ENCODE results near the gene AIFM2. TPM values are rescaled to one million over a fixed set of nuclear protein-coding genes. Genes with fewer than 3 reads are reported as not detected.
"Not testable (repeated sequence)": the region's sequence is repeated elsewhere in the genome, so short reads cannot be mapped to it uniquely, and the experiment has no call there.

AIFM2 gene
- total RNA-seq, 1 donor from 2014 or later, result 11.7 TPM

GRCh38 chr10:70164163-70164562 is 31.5 kb upstream of the AIFM2 start:
- no peak for DNase-seq (ENCODE audit: extremely low spot score, unreplicated experiment)
- H3K4me3 Mint-ChIP-seq (ENCODE audit: unreplicated experiment), result no peak overlapping the region
- H3K4me1 Mint-ChIP-seq (ENCODE audit: unreplicated experiment), result peaks cover 52% of the 10 kb centered on the region
- no peaks in the 10 kb centered on the region for H3K9me3 Mint-ChIP-seq (ENCODE audit: unreplicated experiment)
- H3K36me3 Mint-ChIP-seq (ENCODE audit: unreplicated experiment), result peaks cover 24% of the 10 kb centered on the region
- no peaks in the 10 kb centered on the region for H3K27me3 Mint-ChIP-seq (ENCODE audit: unreplicated experiment)
- no peak overlapping the region for H3K27ac Mint-ChIP-seq (ENCODE audit: unreplicated experiment)
- no peak for TF ChIP-seq CTCF (IDR thresholded peaks at IDR 0.05)

- no peaks in the 10 kb centered on the region for H3K9me3 Mint-ChIP-seq (ENCODE audit: unreplicated experiment)
- no peak for DNase-seq (ENCODE audit: extremely low spot score, unreplicated experiment)
- H3K27ac Mint-ChIP-seq (ENCODE audit: unreplicated experiment), result no peak overlapping the region
- peaks cover 45% of the 10 kb centered on the region for H3K4me1 Mint-ChIP-seq (ENCODE audit: unreplicated experiment)
- no peak overlapping the region for H3K4me3 Mint-ChIP-seq (ENCODE audit: unreplicated experiment)
- no peak for TF ChIP-seq CTCF (IDR thresholded peaks at IDR 0.05)
- no peaks in the 10 kb centered on the region for H3K27me3 Mint-ChIP-seq (ENCODE audit: unreplicated experiment)
- peaks cover 27% of the 10 kb centered on the region for H3K36me3 Mint-ChIP-seq (ENCODE audit: unreplicated experiment)
These were observed 30.8 kb upstream of the AIFM2 start for GRCh38 chr10:70163448-70163847.

GRCh38 chr10:70162892-70163201 is 30.2 kb upstream of the AIFM2 start:
- H3K9me3 Mint-ChIP-seq (ENCODE audit: unreplicated experiment), result no peaks in the 10 kb centered on the region
- H3K27me3 Mint-ChIP-seq (ENCODE audit: unreplicated experiment), result no peaks in the 10 kb centered on the region
- peaks cover 31% of the 10 kb centered on the region for H3K36me3 Mint-ChIP-seq (ENCODE audit: unreplicated experiment)
- no peak for TF ChIP-seq CTCF (IDR thresholded peaks at IDR 0.05)
- H3K4me1 Mint-ChIP-seq (ENCODE audit: unreplicated experiment), result peaks cover 39% of the 10 kb centered on the region
- no peak overlapping the region for H3K4me3 Mint-ChIP-seq (ENCODE audit: unreplicated experiment)
- H3K27ac Mint-ChIP-seq (ENCODE audit: unreplicated experiment), result peak overlapping the region; percentile 19
- DNase-seq (ENCODE audit: extremely low spot score, unreplicated experiment), result no peak

GRCh38 chr10:70162151-70162891 is 29.7 kb upstream of the AIFM2 start:
- peaks cover 36% of the 10 kb centered on the region for H3K36me3 Mint-ChIP-seq (ENCODE audit: unreplicated experiment)
- no peak for DNase-seq (ENCODE audit: extremely low spot score, unreplicated experiment)
- peaks cover 36% of the 10 kb centered on the region for H3K4me1 Mint-ChIP-seq (ENCODE audit: unreplicated experiment)
- peak overlapping the region; percentile 79 for H3K27ac Mint-ChIP-seq (ENCODE audit: unreplicated experiment)
- no peaks in the 10 kb centered on the region for H3K27me3 Mint-ChIP-seq (ENCODE audit: unreplicated experiment)
- H3K9me3 Mint-ChIP-seq (ENCODE audit: unreplicated experiment), result no peaks in the 10 kb centered on the region
- H3K4me3 Mint-ChIP-seq (ENCODE audit: unreplicated experiment), result no peak overlapping the region
- TF ChIP-seq CTCF (IDR thresholded peaks at IDR 0.05), result no peak

- H3K9me3 Mint-ChIP-seq (ENCODE audit: unreplicated experiment), result no peaks in the 10 kb centered on the region
- no peak overlapping the region for H3K4me3 Mint-ChIP-seq (ENCODE audit: unreplicated experiment)
- no peak for DNase-seq (ENCODE audit: extremely low spot score, unreplicated experiment)
- H3K27ac Mint-ChIP-seq (ENCODE audit: unreplicated experiment), result peak overlapping the region; percentile 66
- peaks cover 44% of the 10 kb centered on the region for H3K36me3 Mint-ChIP-seq (ENCODE audit: unreplicated experiment)
- H3K27me3 Mint-ChIP-seq (ENCODE audit: unreplicated experiment), result no peaks in the 10 kb centered on the region
- H3K4me1 Mint-ChIP-seq (ENCODE audit: unreplicated experiment), result peaks cover 26% of the 10 kb centered on the region
- TF ChIP-seq CTCF (IDR thresholded peaks at IDR 0.05), result no peak
These were observed 28.2 kb upstream of the AIFM2 start for GRCh38 chr10:70160798-70161197.

- not testable (repeated sequence) for DNase-seq (ENCODE audit: extremely low spot score, unreplicated experiment); H3K27me3 Mint-ChIP-seq (ENCODE audit: unreplicated experiment); H3K9me3 Mint-ChIP-seq (ENCODE audit: unreplicated experiment); H3K4me3 Mint-ChIP-seq (ENCODE audit: unreplicated experiment); H3K27ac Mint-ChIP-seq (ENCODE audit: unreplicated experiment)
- H3K36me3 Mint-ChIP-seq (ENCODE audit: unreplicated experiment), result peaks cover 49% of the 10 kb centered on the region
- peaks cover 22% of the 10 kb centered on the region for H3K4me1 Mint-ChIP-seq (ENCODE audit: unreplicated experiment)
These were observed 26.7 kb upstream of the AIFM2 start for GRCh38 chr10:70159366-70159765.

Measured in osteocyte (in vitro differentiated cells).